Endothelial cell (in vitro differentiated cells): Measurements from ENCODE around the gene NTS. TPM values are rescaled to one million over a fixed set of nuclear protein-coding genes. Genes with fewer than 3 reads are reported as not detected.

Experiments used
- DNase-seq: peaks from one replicate; pipeline ENCODE4 v3.0.0; 2021; ENCODE audit warnings: low spot score
- H3K27ac Mint-ChIP-seq: one replicate; pipeline ENCODE4 v1.8.0; 2021; ENCODE audit warnings: mixed read lengths, inconsistent platforms; ENCODE audit not compliant: unreplicated experiment
- H3K27me3 Mint-ChIP-seq: one replicate; pipeline ENCODE4 v1.8.0; 2021; ENCODE audit warnings: mild to moderate bottlenecking, moderate library complexity, mixed read lengths, inconsistent platforms; ENCODE audit not compliant: unreplicated experiment
- H3K36me3 Mint-ChIP-seq: one replicate; pipeline ENCODE4 v1.8.0; 2021; ENCODE audit warnings: mild to moderate bottlenecking, low read depth, mixed read lengths, inconsistent platforms; ENCODE audit not compliant: unreplicated experiment
- H3K4me1 Mint-ChIP-seq: one replicate; pipeline ENCODE4 v1.8.0; 2021; ENCODE audit warnings: mild to moderate bottlenecking, mixed read lengths, inconsistent platforms; ENCODE audit not compliant: unreplicated experiment
- H3K4me3 Mint-ChIP-seq: one replicate; pipeline ENCODE4 v1.8.0; 2021; ENCODE audit warnings: mild to moderate bottlenecking, mixed read lengths, inconsistent platforms; ENCODE audit not compliant: unreplicated experiment
- H3K9me3 Mint-ChIP-seq: one replicate; pipeline ENCODE4 v1.8.0; 2021; ENCODE audit warnings: mixed read lengths, inconsistent platforms; ENCODE audit not compliant: unreplicated experiment
- total RNA-seq: library from RNA; stranded (reverse); fragmentation: NEBNext Ultra II Directional; extraction: Animal tissue kit (Norgen Biotek cat#: 25700); gene quantifications from one replicate; pipeline ENCODE4 v1.2.1, GENCODE V29; 2021; ENCODE audit not compliant: unreplicated experiment
- TF ChIP-seq, protein P1 (sequence below): fragments of 200-600 bp; sonication (generic); IDR thresholded peaks from one replicate; pipeline ENCODE4 v1.5.0; 2021; ENCODE audit warnings: antibody characterized with exemption; ENCODE audit not compliant: unreplicated experiment

The NTS gene
- total RNA-seq, 1 donor from 2014 or later = 79.2 TPM

DNA sequence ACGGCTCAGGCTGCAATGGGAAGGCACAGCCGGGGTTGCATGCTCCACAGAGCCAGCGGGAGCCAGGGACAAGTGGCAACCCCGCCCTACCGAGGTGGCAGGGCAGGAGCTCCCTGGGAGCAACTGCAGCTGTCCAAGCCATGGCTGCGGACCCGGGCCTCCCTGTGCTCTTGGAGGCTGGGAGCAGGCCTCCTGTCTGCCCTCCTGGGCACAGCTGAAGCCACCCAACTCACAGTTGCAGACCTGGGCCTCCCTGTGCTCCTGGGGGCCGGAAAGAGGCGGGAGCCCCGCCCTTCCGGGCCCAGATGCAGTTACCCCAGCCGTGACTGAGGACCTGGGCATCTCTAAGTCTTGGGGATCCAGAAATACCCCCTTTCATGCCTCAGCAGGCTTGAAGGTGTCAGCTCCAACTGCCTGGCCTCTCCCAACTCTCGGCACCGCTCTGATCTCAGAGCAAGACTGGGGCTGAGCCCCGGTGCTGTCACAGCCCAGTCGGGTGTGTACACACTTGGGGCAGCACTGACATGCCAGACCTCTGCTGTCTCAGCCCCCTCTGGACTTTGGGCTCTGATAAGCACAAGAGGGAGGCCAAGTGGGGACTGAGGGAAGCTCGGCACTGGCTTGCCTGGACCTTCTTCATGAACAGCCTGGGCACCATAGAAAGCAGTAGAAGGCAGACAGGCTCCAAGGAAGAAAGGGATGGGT lies 30.3 kb upstream of the NTS start:
- H3K27me3 Mint-ChIP-seq = peaks cover 1% of the 10 kb centered on the region
- H3K4me1 Mint-ChIP-seq = no peaks in the 10 kb centered on the region
- H3K9me3 Mint-ChIP-seq = no peaks in the 10 kb centered on the region
- H3K36me3 Mint-ChIP-seq = no peaks in the 10 kb centered on the region
- no peak overlapping the region for H3K27ac Mint-ChIP-seq
- no peak overlapping the region for H3K4me3 Mint-ChIP-seq
- no peak for DNase-seq
- TF ChIP-seq, protein P1, sequence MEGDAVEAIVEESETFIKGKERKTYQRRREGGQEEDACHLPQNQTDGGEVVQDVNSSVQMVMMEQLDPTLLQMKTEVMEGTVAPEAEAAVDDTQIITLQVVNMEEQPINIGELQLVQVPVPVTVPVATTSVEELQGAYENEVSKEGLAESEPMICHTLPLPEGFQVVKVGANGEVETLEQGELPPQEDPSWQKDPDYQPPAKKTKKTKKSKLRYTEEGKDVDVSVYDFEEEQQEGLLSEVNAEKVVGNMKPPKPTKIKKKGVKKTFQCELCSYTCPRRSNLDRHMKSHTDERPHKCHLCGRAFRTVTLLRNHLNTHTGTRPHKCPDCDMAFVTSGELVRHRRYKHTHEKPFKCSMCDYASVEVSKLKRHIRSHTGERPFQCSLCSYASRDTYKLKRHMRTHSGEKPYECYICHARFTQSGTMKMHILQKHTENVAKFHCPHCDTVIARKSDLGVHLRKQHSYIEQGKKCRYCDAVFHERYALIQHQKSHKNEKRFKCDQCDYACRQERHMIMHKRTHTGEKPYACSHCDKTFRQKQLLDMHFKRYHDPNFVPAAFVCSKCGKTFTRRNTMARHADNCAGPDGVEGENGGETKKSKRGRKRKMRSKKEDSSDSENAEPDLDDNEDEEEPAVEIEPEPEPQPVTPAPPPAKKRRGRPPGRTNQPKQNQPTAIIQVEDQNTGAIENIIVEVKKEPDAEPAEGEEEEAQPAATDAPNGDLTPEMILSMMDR = no peak

DNA sequence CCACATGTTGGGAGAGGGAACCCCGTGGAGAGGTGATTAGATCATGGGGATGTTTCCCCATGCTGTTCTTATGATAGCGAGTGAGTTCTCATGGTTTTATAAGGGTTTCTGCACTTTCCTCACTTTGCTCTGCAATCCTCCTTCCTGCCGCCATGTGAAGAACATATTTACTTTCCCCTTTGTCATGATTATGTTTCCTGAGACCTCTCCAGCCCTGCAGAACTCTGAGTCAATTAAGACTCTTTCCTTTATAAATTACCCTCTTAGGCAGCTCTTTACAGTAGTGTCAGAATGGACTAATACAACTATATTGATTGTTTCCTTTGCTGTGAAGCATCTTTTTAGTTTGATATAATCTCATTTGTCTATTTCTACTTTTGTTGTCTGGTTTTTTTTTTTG lies 24.8 kb upstream of the NTS start:
- no peak overlapping the region for H3K4me3 Mint-ChIP-seq

DNA sequence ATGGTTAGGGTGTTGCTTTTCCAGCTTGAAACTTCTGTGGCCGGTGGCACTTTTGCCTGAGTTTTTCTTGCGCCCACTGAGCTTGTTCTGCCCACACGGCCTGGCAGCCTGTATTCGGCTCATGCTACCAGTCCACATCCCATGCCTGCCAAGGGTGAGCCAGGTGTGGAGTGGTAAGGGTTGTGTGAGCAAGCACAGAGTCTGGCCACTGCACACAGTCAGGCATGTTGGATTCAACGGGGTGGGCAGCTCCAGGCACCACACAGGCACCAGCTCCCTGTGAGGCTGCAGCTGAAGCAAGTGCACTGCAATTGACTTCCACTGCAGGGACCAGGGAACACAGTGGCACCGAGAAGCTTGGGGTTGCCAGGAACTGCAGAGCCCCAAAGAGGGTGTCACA lies 18.8 kb upstream of the NTS start:
- Mint-ChIP-seq H3K27me3 (no peaks in the 10 kb centered on the region), H3K27ac (no peak overlapping the region), H3K4me3 (no peak overlapping the region), H3K4me1 (no peaks in the 10 kb centered on the region), H3K9me3 (no peaks in the 10 kb centered on the region), H3K36me3 (peaks cover 3% of the 10 kb centered on the region)
- DNase-seq = no peak
- TF ChIP-seq, protein P1 = no peak

More for the DNA sequence above, 24.8 kb upstream of the NTS start:
- no peaks in the 10 kb centered on the region for H3K9me3 Mint-ChIP-seq
- no peaks in the 10 kb centered on the region for H3K27me3 Mint-ChIP-seq
- no peak overlapping the region for H3K27ac Mint-ChIP-seq
- H3K36me3 Mint-ChIP-seq = no peaks in the 10 kb centered on the region
- DNase-seq = no peak
- no peaks in the 10 kb centered on the region for H3K4me1 Mint-ChIP-seq
- TF ChIP-seq, protein P1 = no peak

DNA sequence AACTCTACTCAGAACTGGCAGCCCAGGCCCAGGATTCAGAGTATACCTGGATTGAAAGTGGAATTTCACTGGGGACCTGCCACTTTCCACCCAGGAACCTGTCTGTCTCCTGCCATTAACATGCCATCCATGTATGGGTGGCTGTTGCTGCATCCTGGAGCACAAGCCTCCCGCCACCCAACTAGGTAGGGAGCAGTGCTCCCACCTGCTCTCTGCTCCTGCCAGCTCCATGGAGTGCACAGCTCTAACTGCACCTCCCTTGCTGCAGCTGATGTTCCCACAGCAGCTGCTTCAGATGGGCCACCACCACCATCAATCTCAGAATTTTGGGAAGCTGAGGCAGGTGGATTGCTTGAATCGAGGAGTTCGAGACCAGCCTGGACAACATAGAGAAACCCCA lies 17.1 kb upstream of the NTS start:
- H3K4me3 Mint-ChIP-seq = no peak overlapping the region
- H3K4me1 Mint-ChIP-seq = no peaks in the 10 kb centered on the region
- no peaks in the 10 kb centered on the region for H3K27me3 Mint-ChIP-seq
- H3K36me3 Mint-ChIP-seq = peaks cover 3% of the 10 kb centered on the region
- no peak overlapping the region for H3K27ac Mint-ChIP-seq
- no peak for DNase-seq
- TF ChIP-seq, protein P1 = no peak
- no peaks in the 10 kb centered on the region for H3K9me3 Mint-ChIP-seq

DNA sequence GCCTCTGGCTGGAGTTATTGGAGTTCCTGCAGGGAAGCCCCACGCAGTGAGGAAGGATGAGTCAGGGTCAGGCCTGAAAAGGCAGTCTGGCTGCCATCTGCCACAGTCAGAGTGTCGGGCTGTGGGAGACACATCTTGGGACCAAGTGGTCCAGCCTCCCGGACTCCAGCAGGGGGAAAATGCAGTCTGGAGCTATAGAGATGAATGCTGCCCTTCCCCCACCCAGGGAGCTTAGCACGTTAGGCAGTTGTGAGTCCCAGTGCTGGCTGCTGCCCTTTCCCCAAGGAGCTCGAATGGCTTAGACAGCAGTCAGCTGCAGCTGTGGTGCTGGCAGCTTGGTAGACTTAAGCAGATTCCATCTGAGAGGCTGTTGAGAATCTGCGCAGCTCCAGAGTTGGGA lies 8.2 kb upstream of the NTS start:
- Mint-ChIP-seq H3K4me1 (no peaks in the 10 kb centered on the region), H3K27ac (no peak overlapping the region), H3K27me3 (no peaks in the 10 kb centered on the region), H3K36me3 (no peaks in the 10 kb centered on the region), H3K9me3 (no peaks in the 10 kb centered on the region), H3K4me3 (no peak overlapping the region)
- TF ChIP-seq, protein P1 = no peak
- DNase-seq = no peak
